Endodermal cell (in vitro differentiated cells): ENCODE data around the gene ZNF302. TPM values are rescaled to one million over a fixed set of nuclear protein-coding genes. Genes with fewer than 3 reads are reported as not detected.

ENCODE experiments used
- DNase-seq: peaks from one replicate; pipeline ENCODE4 v3.0.0-alpha.2; 2017
- H3K27ac ChIP-seq: 2 replicates; pipeline ENCODE4 v1.5.1; 2013; ENCODE audit warnings: mild to moderate bottlenecking, low read depth, low read length, moderate library complexity
- H3K27me3 ChIP-seq: 2 replicates; pipeline ENCODE4 v1.6.1; 2013; ENCODE audit warnings: mild to moderate bottlenecking, low read length, moderate library complexity; ENCODE audit not compliant: insufficient read depth, control insufficient read depth, poor library complexity, severe bottlenecking
- H3K36me3 ChIP-seq: 2 replicates; pipeline ENCODE4 v1.7.0; 2013; ENCODE audit warnings: mild to moderate bottlenecking, low read length, moderate library complexity; ENCODE audit not compliant: control insufficient read depth, insufficient read depth
- H3K4me1 ChIP-seq: one replicate; pipeline ENCODE4 v1.7.0; 2013; ENCODE audit warnings: low read length; ENCODE audit not compliant: control insufficient read depth, insufficient read depth
- H3K4me3 ChIP-seq: 2 replicates; pipeline ENCODE4 v1.5.1; 2013; ENCODE audit warnings: mild to moderate bottlenecking, low read length, moderate library complexity
- H3K9ac ChIP-seq: 2 replicates; pipeline ENCODE4 v1.6.1; 2013; ENCODE audit warnings: mild to moderate bottlenecking, low read length, moderate library complexity; ENCODE audit not compliant: poor library complexity, severe bottlenecking; ENCODE audit errors: extremely low read depth
- H3K9me3 ChIP-seq: 2 replicates; pipeline ENCODE4 v1.6.1; 2013; ENCODE audit warnings: mild to moderate bottlenecking, low read length, moderate library complexity; ENCODE audit not compliant: control insufficient read depth
- H3K27ac Mint-ChIP-seq: 2 replicates; pipeline ENCODE4 v1.8.0; 2020; ENCODE audit warnings: mixed read lengths
- H3K27me3 Mint-ChIP-seq: 2 replicates; pipeline ENCODE4 v1.8.0; 2021; ENCODE audit warnings: mild to moderate bottlenecking, mixed read lengths; ENCODE audit not compliant: insufficient read depth
- H3K36me3 Mint-ChIP-seq: 2 replicates; pipeline ENCODE4 v1.8.0; 2020; ENCODE audit warnings: low read depth, mixed read lengths
- H3K4me1 Mint-ChIP-seq: 2 replicates; pipeline ENCODE4 v1.8.0; 2020; ENCODE audit warnings: mixed read lengths
- H3K4me3 Mint-ChIP-seq: 2 replicates; pipeline ENCODE4 v1.8.0; 2020; ENCODE audit warnings: mild to moderate bottlenecking, moderate library complexity, mixed read lengths
- H3K9me3 Mint-ChIP-seq: 2 replicates; pipeline ENCODE4 v1.8.0; 2020; ENCODE audit warnings: mild to moderate bottlenecking, mixed read lengths
- WGBS, 2 experiments: methylation state at CpG; one replicate each; pipeline versions ENCODE4 v1.1.5 to v1.1.7; 2013; ENCODE audit warnings: missing lambda C conversion rate in 2 of 2, mixed read lengths in 1 of 2; ENCODE audit not compliant: insufficient coverage in 1 of 2, insufficient read length in 1 of 2; 5-methylcytosine and 5-hydroxymethylcytosine counted together
- total RNA-seq, 2 donors: library from RNA; stranded (reverse); fragmentation: NEBNext Ultra II Directional in 1 of 2; extraction: Animal tissue kit (Norgen Biotek cat#: 25700) in 1 of 2; gene quantifications; 2 replicates in 1 of 2; 3 replicates in 1 of 2; pipeline ENCODE4 v1.2.1, GENCODE V29; 2021
- TF ChIP-seq, protein P1 (sequence below): fragments of 200-600 bp; sonication (generic); conservative IDR thresholded peaks from 2 replicates; pipeline ENCODE4 v1.5.0; 2021; ENCODE audit warnings: antibody characterized with exemption, mild to moderate bottlenecking

The ZNF302 gene
- total RNA-seq, 2 donors from 2014 or later: 24.1 to 27.4 TPM

- Histone ChIP-seq H3K27me3 (peaks cover 22% of the 10 kb centered on the region), H3K9ac (no peak overlapping the region), H3K36me3 (no peaks in the 10 kb centered on the region), H3K4me3 (no peak overlapping the region), H3K27ac (no peak overlapping the region), H3K9me3 (no peaks in the 10 kb centered on the region), H3K4me1 (no peaks in the 10 kb centered on the region)
- TF ChIP-seq, protein P1, sequence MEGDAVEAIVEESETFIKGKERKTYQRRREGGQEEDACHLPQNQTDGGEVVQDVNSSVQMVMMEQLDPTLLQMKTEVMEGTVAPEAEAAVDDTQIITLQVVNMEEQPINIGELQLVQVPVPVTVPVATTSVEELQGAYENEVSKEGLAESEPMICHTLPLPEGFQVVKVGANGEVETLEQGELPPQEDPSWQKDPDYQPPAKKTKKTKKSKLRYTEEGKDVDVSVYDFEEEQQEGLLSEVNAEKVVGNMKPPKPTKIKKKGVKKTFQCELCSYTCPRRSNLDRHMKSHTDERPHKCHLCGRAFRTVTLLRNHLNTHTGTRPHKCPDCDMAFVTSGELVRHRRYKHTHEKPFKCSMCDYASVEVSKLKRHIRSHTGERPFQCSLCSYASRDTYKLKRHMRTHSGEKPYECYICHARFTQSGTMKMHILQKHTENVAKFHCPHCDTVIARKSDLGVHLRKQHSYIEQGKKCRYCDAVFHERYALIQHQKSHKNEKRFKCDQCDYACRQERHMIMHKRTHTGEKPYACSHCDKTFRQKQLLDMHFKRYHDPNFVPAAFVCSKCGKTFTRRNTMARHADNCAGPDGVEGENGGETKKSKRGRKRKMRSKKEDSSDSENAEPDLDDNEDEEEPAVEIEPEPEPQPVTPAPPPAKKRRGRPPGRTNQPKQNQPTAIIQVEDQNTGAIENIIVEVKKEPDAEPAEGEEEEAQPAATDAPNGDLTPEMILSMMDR: no peak
- no peak for DNase-seq
- H3K4me3 Mint-ChIP-seq: no peak overlapping the region
- H3K9me3 Mint-ChIP-seq: no peaks in the 10 kb centered on the region
- no peak overlapping the region for H3K27ac Mint-ChIP-seq
- no peaks in the 10 kb centered on the region for H3K4me1 Mint-ChIP-seq
- H3K27me3 Mint-ChIP-seq: peaks cover 23% of the 10 kb centered on the region
- H3K36me3 Mint-ChIP-seq: no peaks in the 10 kb centered on the region
- 89 to 98% methylated on average over 5 to 7 of the region's 7 CpGs for WGBS, 2 experiments
These were observed 8.2 kb upstream of the ZNF302 start for GRCh38 chr19:34669305-34669704.

- Histone ChIP-seq H3K4me1 (no peaks in the 10 kb centered on the region), H3K9me3 (peaks cover 13% of the 10 kb centered on the region), H3K27me3 (peaks cover 32% of the 10 kb centered on the region), H3K9ac (no peak overlapping the region), H3K36me3 (no peaks in the 10 kb centered on the region), H3K27ac (no peak overlapping the region), H3K4me3 (no peak overlapping the region)
- 93 to 100% methylated on average over 1 to 3 of the region's 3 CpGs for WGBS, 2 experiments
- TF ChIP-seq, protein P1: no peak
- Mint-ChIP-seq H3K27ac (no peak overlapping the region), H3K4me3 (no peak overlapping the region), H3K36me3 (no peaks in the 10 kb centered on the region), H3K4me1 (no peaks in the 10 kb centered on the region), H3K9me3 (peaks cover 12% of the 10 kb centered on the region), H3K27me3 (peaks cover 38% of the 10 kb centered on the region)
- no peak for DNase-seq
These were observed 5.5 kb upstream of the ZNF302 start for GRCh38 chr19:34671972-34672371.

DNA sequence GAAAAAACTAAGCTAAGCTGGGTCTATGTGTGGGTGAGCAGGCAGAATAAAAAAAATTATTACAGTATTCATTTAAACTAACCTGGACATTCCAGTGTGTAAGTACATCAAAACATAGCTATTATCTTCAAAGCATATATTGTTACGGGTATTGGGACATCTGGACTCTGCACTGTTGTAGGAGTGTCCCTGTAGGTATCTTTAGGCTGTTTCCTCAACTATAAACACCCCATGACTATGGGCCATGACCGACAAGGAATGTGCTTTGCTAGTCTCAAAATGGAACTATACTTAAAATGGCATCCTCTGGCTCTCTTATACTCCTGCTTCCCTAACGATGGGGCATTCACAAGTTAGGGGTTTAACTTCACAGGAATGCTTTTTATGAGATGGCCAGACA, 3.9 kb upstream of the ZNF302 start:
- H3K9me3 ChIP-seq: peaks cover 18% of the 10 kb centered on the region
- no peak overlapping the region for H3K4me3 Mint-ChIP-seq
- H3K27me3 Mint-ChIP-seq: peaks cover 38% of the 10 kb centered on the region
- H3K27ac Mint-ChIP-seq: no peak overlapping the region
- no peak overlapping the region for H3K9ac ChIP-seq
- H3K4me1 Mint-ChIP-seq: peaks cover 2% of the 10 kb centered on the region
- peaks cover 4% of the 10 kb centered on the region for H3K36me3 Mint-ChIP-seq
- H3K27me3 ChIP-seq: peaks cover 32% of the 10 kb centered on the region
- 65 to 80% methylated on average over 3 of the region's 3 CpGs for WGBS, 2 experiments
- no peak for DNase-seq
- H3K4me3 ChIP-seq: no peak overlapping the region
- TF ChIP-seq, protein P1: no peak
- H3K9me3 Mint-ChIP-seq: peaks cover 18% of the 10 kb centered on the region
- no peak overlapping the region for H3K27ac ChIP-seq
- peaks cover under 1% of the 10 kb centered on the region for H3K36me3 ChIP-seq
- H3K4me1 ChIP-seq: no peaks in the 10 kb centered on the region
